GM12873 (cell line): ENCODE results near the gene SUGCT.

ENCODE experiments used
- TF ChIP-seq, protein P1 (sequence below): IDR thresholded peaks from 2 replicates; pipeline ENCODE4 v1.5.1; 2012; ENCODE audit warnings: low read depth, mild to moderate bottlenecking, moderate library complexity, low read length, control low read depth; ENCODE audit not compliant: insufficient read depth; ENCODE audit errors: missing control alignments

Gene SUGCT

GRCh38 chr7:40755438-40755837 lies 620.6 kb downstream of the SUGCT start:
- TF ChIP-seq, protein P1, sequence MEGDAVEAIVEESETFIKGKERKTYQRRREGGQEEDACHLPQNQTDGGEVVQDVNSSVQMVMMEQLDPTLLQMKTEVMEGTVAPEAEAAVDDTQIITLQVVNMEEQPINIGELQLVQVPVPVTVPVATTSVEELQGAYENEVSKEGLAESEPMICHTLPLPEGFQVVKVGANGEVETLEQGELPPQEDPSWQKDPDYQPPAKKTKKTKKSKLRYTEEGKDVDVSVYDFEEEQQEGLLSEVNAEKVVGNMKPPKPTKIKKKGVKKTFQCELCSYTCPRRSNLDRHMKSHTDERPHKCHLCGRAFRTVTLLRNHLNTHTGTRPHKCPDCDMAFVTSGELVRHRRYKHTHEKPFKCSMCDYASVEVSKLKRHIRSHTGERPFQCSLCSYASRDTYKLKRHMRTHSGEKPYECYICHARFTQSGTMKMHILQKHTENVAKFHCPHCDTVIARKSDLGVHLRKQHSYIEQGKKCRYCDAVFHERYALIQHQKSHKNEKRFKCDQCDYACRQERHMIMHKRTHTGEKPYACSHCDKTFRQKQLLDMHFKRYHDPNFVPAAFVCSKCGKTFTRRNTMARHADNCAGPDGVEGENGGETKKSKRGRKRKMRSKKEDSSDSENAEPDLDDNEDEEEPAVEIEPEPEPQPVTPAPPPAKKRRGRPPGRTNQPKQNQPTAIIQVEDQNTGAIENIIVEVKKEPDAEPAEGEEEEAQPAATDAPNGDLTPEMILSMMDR: no peak

GRCh38 chr7:40757109-40757508 lies 622.3 kb downstream of the SUGCT start:
- TF ChIP-seq, protein P1: no peak

- TF ChIP-seq, protein P1: no peak
Measured at GRCh38 chr7:40758590-40758989, 623.8 kb downstream of the SUGCT start.

- TF ChIP-seq, protein P1: no peak
Measured at GRCh38 chr7:40760293-40760964, 625.6 kb downstream of the SUGCT start.

GRCh38 chr7:40760987-40761386 lies 626.2 kb downstream of the SUGCT start:
- TF ChIP-seq, protein P1: no peak

DNA sequence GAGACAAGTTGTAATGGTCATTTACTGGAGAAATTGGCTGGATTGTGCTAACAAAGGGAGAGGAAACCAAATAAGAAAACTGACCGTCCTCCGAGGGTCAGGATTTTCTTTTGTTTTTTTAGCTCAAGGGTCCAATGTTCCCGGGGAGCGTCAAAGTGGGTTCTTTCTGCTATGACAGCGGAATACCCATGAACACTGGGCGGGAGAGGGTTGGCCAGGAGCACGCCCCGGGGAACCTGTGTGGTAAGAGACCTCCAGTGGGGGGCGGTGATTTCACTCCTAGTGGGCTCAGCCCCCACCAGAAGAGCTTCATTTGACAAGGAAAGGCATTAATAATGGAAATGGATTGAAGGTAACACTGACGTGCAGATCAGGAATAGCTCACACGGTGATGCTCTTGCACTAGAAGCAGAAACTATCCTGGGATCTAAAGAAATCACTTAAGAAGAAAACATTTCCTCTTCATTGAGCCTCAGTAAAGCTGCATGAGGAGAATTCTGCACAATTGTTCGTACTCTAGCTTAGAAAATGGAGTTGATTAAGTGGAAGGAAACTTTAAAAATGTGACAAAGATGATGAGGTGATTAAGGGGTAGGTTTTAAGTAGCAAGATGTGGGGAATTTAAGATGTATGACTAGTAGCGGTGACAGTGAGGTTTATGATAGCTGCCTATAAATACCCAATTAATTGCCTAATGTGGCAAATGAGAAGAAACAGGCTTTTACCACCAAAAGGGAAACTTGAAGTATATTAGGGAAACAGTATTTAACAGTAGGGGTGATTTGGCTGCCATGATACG lies 627.2 kb downstream of the SUGCT start:
- TF ChIP-seq, protein P1: no peak
